K562 (cell line): Measurements from ENCODE around the gene ITPRID2.

ENCODE experiments used
- CHD2 ChIP-seq: IDR thresholded peaks from 2 replicates; pipeline ENCODE4 v1.6.1; 2011; ENCODE audit warnings: low read depth, low read length
- CTCF ChIP-seq, 3 experiments: IDR thresholded peaks in 2 of 3; conservative IDR thresholded peaks in 1 of 3; 2 replicates each; pipeline ENCODE4 v1.5.1; 2011 to 2012; ENCODE audit warnings: low read length in 3 of 3, mild to moderate bottlenecking in 3 of 3, control low read depth in 2 of 3, improper control_type of control experiment in 1 of 3, inconsistent platforms in 1 of 3, low read depth in 1 of 3, mixed read lengths in 1 of 3, moderate library complexity in 1 of 3; ENCODE audit not compliant: insufficient read depth in 2 of 3
- DACH1 ChIP-seq: fragments of 450-650 bp; IDR thresholded peaks from 2 replicates; pipeline ENCODE4 v1.6.1; 2018; ENCODE audit not compliant: partially characterized antibody
- DMBX1 ChIP-seq: fragments of 250-450 bp; sonication (Bioruptor Pico); IDR thresholded peaks from 2 replicates; pipeline ENCODE4 v1.8.0; 2022; ENCODE audit warnings: inconsistent platforms, mild to moderate bottlenecking, moderate library complexity, borderline replicate concordance
- EP300 ChIP-seq: IDR thresholded peaks from 2 replicates; pipeline ENCODE4 v1.6.1; 2012; ENCODE audit warnings: low read length, improper control_type of control experiment
- MYC ChIP-seq, 2 experiments: fragments of 250-450 bp in 1 of 2; sonication (Bioruptor Pico) in 1 of 2; IDR thresholded peaks; 2 replicates each; pipeline versions ENCODE4 v1.5.1 to v1.6.1; 2012 to 2021; ENCODE audit warnings: low read depth in 2 of 2, borderline replicate concordance in 1 of 2, improper control_type of control experiment in 1 of 2, low read length in 1 of 2, mild to moderate bottlenecking in 1 of 2, moderate library complexity in 1 of 2
- POLR2AphosphoS2 ChIP-seq: IDR thresholded peaks from 2 replicates; pipeline ENCODE4 v1.6.1; 2012; ENCODE audit warnings: low read length, improper control_type of control experiment
- PRDM10 ChIP-seq: fragments of 450-650 bp; IDR thresholded peaks from 2 replicates; pipeline ENCODE4 v1.6.1; 2018; ENCODE audit not compliant: partially characterized antibody
- ZFP91 ChIP-seq: sonication (generic); formaldehyde crosslinking; IDR thresholded peaks from 2 replicates; pipeline ENCODE4 v1.8.0; 2022; ENCODE audit warnings: mild to moderate bottlenecking, missing genetic modification reagents

DNA sequence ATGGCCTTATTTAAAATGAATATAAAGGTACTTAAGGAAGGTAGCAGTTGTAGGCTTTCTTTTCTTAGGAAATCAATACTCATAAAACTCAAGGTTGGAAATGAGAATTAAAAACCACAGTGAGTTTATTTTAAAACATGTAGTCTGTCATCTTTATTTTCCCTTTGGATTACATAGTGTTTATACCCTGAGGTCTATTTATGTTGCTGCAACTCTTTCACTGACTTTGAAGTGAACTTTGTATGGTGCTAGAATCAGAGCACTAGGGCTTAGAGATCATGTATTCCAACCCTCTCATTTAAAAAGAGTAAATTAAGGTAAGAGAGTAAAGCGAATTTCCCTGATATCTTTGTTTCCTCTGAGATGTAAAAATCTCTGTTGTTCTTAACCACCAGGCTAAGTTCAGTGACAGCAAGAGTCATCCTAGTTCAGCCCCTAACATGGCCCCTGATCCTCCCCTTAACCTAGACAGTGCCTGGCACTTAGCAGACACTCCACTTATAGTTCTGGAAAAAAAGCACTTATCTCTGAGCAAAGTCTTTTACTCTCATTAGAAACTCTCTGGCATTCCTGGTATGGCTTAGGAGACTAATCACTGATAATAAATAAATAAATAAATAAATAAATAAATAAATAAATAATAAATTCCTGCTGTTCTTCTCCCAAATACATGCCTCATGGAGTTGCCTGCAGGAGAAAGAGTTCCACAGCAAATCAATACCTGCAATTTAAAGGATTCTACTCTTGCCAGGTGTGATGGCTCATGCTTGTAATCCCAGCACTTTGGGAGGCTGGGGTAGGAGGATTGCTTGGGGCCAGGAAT is 61.1 kb downstream of the ITPRID2 start:
- TF ChIP-seq ZFP91 (CRISPR knock-in tag) (no peak), MYC (IDR thresholded peaks at IDR 0.05; ENCODE audit: low read depth, low read length) (no peak), MYC (CRISPR knock-in tag; IDR thresholded peaks at IDR 0.05; ENCODE audit: borderline replicate concordance, low read depth) (no peak), CTCF (IDR thresholded peaks at IDR 0.05 in 2 of 3, conservative IDR thresholded peaks at IDR 0.05 in 1 of 3; ENCODE audit: insufficient read depth in 2 of 3, low read depth in 1 of 3, low read length in 3 of 3) (no peak), DACH1 (no peak), POLR2AphosphoS2 (no peak), CHD2 (no peak), EP300 (no peak), DMBX1 (CRISPR knock-in tag) (no peak), PRDM10 (no peak)
